GM21717 (cell line): ENCODE measurements around the gene PRKAG3.
"Not testable (repeated sequence)": the region's sequence is repeated elsewhere in the genome, so short reads cannot be mapped to it uniquely, and the experiment has no call there.

Experiments
- ATAC-seq: cut with Tn5 transposase; IDR thresholded peaks from one replicate; pipeline ENCODE4 v1.9.1; 2021; ENCODE audit warnings: mild to moderate bottlenecking, moderate library complexity; ENCODE audit not compliant: unreplicated experiment

The PRKAG3 gene

GRCh38 chr2:218785103-218785502, 46.5 kb downstream of the PRKAG3 start:
- ATAC-seq = no peak

DNA sequence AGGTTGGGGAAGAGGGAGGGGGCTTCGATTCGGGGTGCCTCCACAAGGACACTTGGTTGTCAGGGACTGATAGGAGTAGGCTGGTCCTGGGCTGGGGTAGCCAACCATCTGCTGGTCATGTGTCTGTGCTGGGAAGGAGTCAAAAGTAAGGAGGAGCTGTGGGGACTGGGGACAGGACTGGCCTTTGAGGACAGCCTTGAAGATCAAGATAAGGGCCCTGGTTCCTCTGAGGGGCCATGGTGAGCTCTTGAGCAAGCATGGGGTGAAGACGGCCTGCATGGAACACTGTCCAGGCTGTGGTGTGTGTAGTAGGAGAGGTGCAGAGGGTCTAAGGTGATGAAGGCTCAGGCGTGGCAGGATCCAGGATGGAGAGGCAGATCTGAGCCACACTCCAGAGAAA, 47.9 kb downstream of the PRKAG3 start:
- ATAC-seq = no peak

- ATAC-seq = no peak
Observed at GRCh38 chr2:218782528-218782844, 49.1 kb downstream of the PRKAG3 start.

DNA sequence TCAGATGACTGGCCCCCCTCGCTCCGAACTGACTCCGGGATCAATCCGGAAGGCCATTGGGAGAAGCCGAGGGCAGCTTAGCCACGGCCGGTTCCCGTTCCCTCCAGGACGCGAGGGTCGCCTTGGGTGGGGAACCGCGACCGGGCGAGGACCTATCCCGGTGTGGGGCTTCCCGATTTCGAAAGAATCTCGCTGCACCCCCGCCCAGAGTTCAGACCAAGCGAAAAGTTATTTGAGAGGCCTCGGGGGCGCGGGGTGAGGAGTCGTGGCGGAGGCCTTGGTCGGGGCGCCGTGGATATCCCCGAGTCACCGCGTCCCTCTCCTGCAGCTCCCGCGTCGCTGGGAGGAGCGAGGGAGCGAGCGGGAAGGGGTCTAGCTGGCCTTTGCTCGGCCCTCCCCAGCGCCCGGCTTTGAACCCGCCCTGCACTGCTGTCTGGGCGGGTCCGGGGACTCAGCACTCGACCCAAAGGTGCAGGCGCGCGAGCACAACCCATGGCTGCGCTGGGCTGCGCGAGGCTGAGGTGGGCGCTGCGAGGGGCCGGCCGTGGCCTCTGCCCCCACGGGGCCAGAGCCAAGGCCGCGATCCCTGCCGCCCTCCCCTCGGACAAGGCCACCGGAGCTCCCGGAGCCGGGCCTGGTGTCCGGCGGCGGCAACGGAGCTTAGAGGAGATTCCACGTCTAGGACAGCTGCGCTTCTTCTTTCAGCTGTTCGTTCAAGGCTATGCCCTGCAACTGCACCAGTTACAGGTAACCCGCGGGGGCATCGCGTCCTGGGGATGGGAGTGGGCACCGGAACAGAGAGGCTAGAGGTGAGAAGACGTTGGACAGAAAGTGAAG, 49.7 kb downstream of the PRKAG3 start, which contains the start of gene CYP27A1:
TSS of gene CYP27A1 (plus strand) at position 457 of the 837 bp plus-strand sequence. CDS start at position 493, 36 bp downstream.
- no peak for ATAC-seq

DNA sequence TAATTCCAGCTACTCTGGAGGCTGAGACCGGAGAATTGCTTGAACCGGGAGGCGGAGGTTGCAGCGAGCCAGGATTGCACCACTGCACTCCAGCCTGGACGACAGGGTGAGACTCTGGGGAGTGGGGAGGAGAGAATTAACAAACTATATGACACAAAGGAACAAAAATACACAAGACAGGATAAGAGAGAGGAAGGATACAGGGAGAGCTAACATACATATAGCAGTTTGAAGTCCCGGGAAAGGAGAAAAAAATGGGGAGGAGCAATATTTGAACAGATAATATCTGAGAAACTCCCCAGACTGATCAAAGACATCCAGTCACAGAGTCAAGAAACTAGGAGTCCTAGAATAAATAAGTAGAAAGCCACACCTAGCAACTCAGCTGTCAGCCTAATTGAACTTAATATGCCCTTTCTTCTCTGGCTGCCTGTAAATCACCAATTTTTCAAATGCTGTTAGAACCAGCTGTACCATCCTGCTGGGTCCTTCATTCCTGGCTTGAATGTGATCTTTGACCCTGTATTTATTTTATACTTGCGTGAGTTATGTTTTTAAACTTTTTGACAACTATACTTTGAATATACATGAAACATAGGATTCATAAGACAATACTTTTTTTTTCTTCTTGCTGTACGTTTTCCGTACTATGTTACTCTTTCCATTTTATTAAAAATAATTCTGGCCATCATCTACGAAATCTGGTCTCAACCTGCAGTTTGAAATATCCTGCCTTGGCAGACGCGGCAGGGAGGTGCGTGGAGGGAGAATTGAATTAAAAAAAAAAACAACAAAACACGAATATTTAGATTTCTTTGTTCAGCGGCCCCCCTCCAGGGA, 50.5 kb downstream of the PRKAG3 start:
- no peak for ATAC-seq

DNA sequence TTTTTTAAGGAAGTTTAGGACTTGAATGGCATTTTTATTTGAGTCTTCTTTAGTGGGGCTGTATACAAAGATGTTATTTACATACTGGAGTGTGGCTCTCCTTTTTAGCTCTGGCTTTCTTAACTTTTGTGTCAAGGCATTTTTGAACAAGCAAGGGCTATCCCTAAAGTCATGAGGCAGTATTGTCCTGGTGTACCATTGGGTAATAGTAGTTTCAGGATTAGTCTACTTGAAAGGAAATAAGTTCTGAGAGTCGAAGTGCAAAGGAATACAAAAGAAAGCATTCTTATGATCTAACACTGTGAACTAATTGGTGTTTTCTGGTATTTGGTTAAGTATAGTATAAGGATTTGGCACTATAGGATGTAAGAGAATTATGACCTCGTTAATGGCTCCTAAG, 51.6 kb downstream of the PRKAG3 start:
- no peak for ATAC-seq

DNA sequence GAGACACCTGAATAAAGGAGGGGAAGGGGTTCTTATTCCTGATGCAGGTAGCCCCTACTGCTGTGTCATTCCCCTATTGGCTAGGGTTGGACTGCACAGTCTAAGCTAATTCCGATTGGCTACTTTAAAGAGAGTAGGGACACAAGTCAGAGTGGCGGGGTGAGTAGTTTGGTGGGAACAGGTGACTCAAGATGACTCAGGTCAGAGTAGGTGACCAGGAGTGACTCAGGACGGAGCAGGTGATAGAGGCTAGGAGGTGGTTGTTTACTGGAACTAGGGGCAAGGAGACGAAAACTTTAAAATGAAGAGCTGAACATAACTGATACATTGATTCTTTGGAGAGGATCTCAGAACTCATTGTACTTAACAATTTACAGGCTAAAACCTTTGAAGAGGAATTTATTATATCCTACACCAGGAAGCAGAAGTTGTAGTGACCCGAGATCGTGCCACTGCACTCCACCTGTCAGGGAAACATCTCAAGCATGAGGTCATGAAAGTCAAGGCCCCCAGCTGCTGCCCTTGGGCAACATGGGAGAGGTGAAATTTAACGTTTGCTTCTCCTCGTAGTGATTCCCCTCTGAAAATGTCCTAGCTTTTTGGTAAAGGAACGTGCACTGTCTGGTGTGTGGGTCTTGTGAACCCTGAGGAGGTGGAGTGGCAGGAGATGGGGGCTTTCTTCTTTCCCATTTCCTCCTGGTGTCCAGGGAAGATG, 54.2 kb downstream of the PRKAG3 start:
- ATAC-seq = no peak

DNA sequence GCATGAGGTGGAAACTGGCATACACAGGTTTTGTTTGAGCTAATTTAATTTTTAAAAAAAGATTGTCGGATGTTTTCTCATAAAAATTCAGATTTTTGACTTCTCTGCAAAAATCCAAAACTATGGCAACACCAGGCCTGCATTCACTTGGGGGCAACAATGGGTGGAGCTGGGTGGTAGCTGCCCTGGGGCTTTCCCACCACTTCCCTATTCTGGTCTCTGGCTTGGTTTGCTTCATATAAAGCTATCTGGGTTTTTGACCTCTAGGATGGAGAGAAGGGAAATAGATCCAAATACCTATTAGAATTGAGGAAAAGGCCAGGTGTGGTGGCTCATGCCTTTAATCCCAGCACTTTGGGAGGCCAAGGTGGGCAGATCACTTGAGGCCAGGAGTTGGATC, 55.1 kb downstream of the PRKAG3 start:
- no peak for ATAC-seq

DNA sequence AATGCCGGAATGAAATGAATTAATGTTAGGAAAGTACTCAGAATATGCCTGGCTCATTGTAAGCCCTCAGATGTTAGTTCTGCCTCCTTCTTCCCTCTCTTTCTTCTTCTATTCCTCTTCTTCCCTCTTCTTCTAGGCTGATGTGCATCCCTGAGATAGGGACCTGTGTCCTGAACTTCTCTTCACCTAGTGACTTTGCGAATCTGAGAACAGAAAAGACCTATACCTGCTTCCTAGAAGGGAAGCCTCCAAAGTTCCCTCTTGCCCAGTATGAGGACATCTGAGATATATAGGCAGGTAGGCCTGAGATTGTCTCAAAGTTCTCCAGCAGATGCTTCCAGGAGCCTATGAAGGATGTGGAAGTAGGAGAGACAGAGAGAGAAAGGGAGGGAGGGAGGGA, 57.7 kb downstream of the PRKAG3 start:
- ATAC-seq = no peak

- ATAC-seq = not testable (repeated sequence)
Observed at GRCh38 chr2:218772759-218773158, 58.8 kb downstream of the PRKAG3 start.
